H1 (cell line): ENCODE results near the gene KLC4. TPM values are rescaled to one million over a fixed set of nuclear protein-coding genes. Genes with fewer than 3 reads are reported as not detected.

Experiments
- CTCF ChIA-PET: fragments of 300-600 bp; sonication (Branson Sonifier 250); formaldehyde crosslinking; loops from one replicate; lab custom pipeline; 2021; ENCODE audit not compliant: partially characterized antibody; lab: Charles Lee
- POLR2A ChIA-PET: fragments of 300-600 bp; sonication (Branson Sonifier 250); formaldehyde crosslinking; loops from one replicate; lab custom pipeline; 2021; ENCODE audit warnings: inconsistent platforms; ENCODE audit not compliant: partially characterized antibody; lab: Charles Lee
- DNase-seq, 2 experiments: peaks; one replicate each; pipeline versions ENCODE4 v3.0.0 to v3.0.0-alpha.2; 2010 to 2022; ENCODE audit warnings: low spot score in 2 of 2, low read depth in 1 of 2, mixed read lengths in 1 of 2
- FAIRE-seq: peaks from 2 replicates; lab custom pipeline; 2011; peaks lifted over from hg19 to GRCh38; lab: Jason Lieb, UNC
- H2AFZ ChIP-seq: 2 replicates; pipeline ENCODE4 v1.8.1; 2012; ENCODE audit warnings: low read length, inconsistent platforms
- H2AK5ac ChIP-seq: 2 replicates; pipeline ENCODE4 v1.6.1; 2013; ENCODE audit warnings: low read depth, low read length
- H2BK120ac ChIP-seq: replicated peaks from 2 replicates; pipeline ENCODE3; 2013; ENCODE audit warnings: low read depth, low read length, inconsistent platforms
- H2BK12ac ChIP-seq: 2 replicates; pipeline ENCODE4 v1.6.1; 2013; ENCODE audit warnings: low read depth, low read length
- H2BK15ac ChIP-seq: 2 replicates; pipeline ENCODE4 v1.6.1; 2013; ENCODE audit warnings: low read length
- H2BK20ac ChIP-seq: 2 replicates; pipeline ENCODE4 v1.6.1; 2013; ENCODE audit warnings: low read length
- H2BK5ac ChIP-seq: 2 replicates; pipeline ENCODE4 v1.6.1; 2013; ENCODE audit warnings: low read depth, low read length
- H3K14ac ChIP-seq: 2 replicates; pipeline ENCODE4 v1.6.1; 2013; ENCODE audit warnings: inconsistent platforms; ENCODE audit not compliant: insufficient read length
- H3K18ac ChIP-seq: 2 replicates; pipeline ENCODE4 v1.6.1; 2013; ENCODE audit warnings: low read length; ENCODE audit errors: extremely low read depth
- H3K23ac ChIP-seq: 2 replicates; pipeline ENCODE4 v1.6.1; 2013; ENCODE audit warnings: inconsistent platforms; ENCODE audit not compliant: insufficient read length
- H3K23me2 ChIP-seq: 2 replicates; pipeline ENCODE4 v1.6.1; 2013; ENCODE audit warnings: low read depth, low read length
- H3K27ac ChIP-seq: 2 replicates; pipeline ENCODE4 v1.6.1; 2011; ENCODE audit warnings: low read depth, low read length, inconsistent platforms
- H3K27me3 ChIP-seq, 4 experiments: replicated peaks in 1 of 4; 1 replicate in 1 of 4; 2 replicates in 3 of 4; pipeline versions ENCODE4 v1.6.1 to v1.8.1; 2011 to 2013; ENCODE audit warnings: low read length in 3 of 4, mild to moderate bottlenecking in 3 of 4, inconsistent platforms in 2 of 4, mixed read lengths in 2 of 4, moderate library complexity in 1 of 4; ENCODE audit not compliant: control insufficient read depth in 3 of 4, insufficient read depth in 3 of 4; ENCODE audit errors: extremely low read depth in 1 of 4
- H3K36me3 ChIP-seq, 4 experiments: 2 replicates each; pipeline versions ENCODE4 v1.6.1 to v1.8.1; 2011 to 2013; ENCODE audit warnings: mild to moderate bottlenecking in 4 of 4, low read length in 3 of 4, moderate library complexity in 2 of 4, control low read depth in 1 of 4, inconsistent platforms in 1 of 4; ENCODE audit not compliant: insufficient read depth in 4 of 4, control insufficient read depth in 2 of 4
- H3K4ac ChIP-seq: replicated peaks from 2 replicates; pipeline ENCODE3; 2013; ENCODE audit warnings: low read length, low read depth, mixed read lengths, inconsistent platforms; ENCODE audit not compliant: insufficient read length
- H3K4me1 ChIP-seq, 4 experiments: replicated peaks in 1 of 4; 1 replicate in 1 of 4; 2 replicates in 3 of 4; pipeline versions ENCODE4 v1.6.1 to v1.8.1; 2011 to 2013; ENCODE audit warnings: low read length in 3 of 4, inconsistent platforms in 2 of 4, mixed read lengths in 1 of 4; ENCODE audit not compliant: insufficient read depth in 4 of 4, control insufficient read depth in 3 of 4
- H3K4me2 ChIP-seq, 2 experiments: 2 replicates each; pipeline versions ENCODE4 v1.6.1 to v1.8.1; 2011 to 2013; ENCODE audit warnings: low read depth in 2 of 2, low read length in 2 of 2, control low read depth in 1 of 2, inconsistent platforms in 1 of 2, mild to moderate bottlenecking in 1 of 2; ENCODE audit not compliant: insufficient read depth in 1 of 2
- H3K4me3 ChIP-seq, 4 experiments: fragments of 200-600, 300-600 bp in 1 of 4; sonication (generic), shearing (Covaris generic), sonication (Bioruptor Twin) in 1 of 4; 2 replicates each; pipeline versions ENCODE4 v1.5.1 to v1.8.1; 2011 to 2016; ENCODE audit warnings: low read length in 4 of 4, low read depth in 3 of 4, control low read depth in 2 of 4, inconsistent platforms in 2 of 4, mild to moderate bottlenecking in 2 of 4, mixed read lengths in 1 of 4, moderate library complexity in 1 of 4; ENCODE audit not compliant: insufficient read depth in 2 of 4; ENCODE audit errors: extremely low read depth in 1 of 4
- H3K56ac ChIP-seq: replicated peaks from 2 replicates; pipeline ENCODE3; 2013; ENCODE audit warnings: low read depth, mild to moderate bottlenecking, mixed read lengths, low read length, inconsistent platforms; ENCODE audit not compliant: insufficient read length
- H3K79me1 ChIP-seq: 2 replicates; pipeline ENCODE4 v1.6.1; 2013; ENCODE audit warnings: low read depth, low read length, control low read depth
- H3K79me2 ChIP-seq, 2 experiments: 2 replicates each; pipeline versions ENCODE4 v1.6.1 to v1.8.1; 2012 to 2013; ENCODE audit warnings: low read length in 2 of 2, mild to moderate bottlenecking in 2 of 2, inconsistent platforms in 1 of 2; ENCODE audit not compliant: insufficient read depth in 2 of 2, control insufficient read depth in 1 of 2
- H3K9ac ChIP-seq, 4 experiments: replicated peaks in 1 of 4; 1 replicate in 1 of 4; 2 replicates in 3 of 4; pipeline versions ENCODE4 v1.6.1 to v1.8.1; 2011 to 2013; ENCODE audit warnings: low read depth in 3 of 4, low read length in 3 of 4, control low read depth in 2 of 4, mild to moderate bottlenecking in 2 of 4, moderate library complexity in 2 of 4, inconsistent platforms in 1 of 4; ENCODE audit errors: extremely low read depth in 1 of 4
- H3K9me3 ChIP-seq, 2 experiments: 2 replicates each; pipeline versions ENCODE4 v1.6.1 to v1.8.1; 2012 to 2013; ENCODE audit warnings: mild to moderate bottlenecking in 2 of 2, moderate library complexity in 2 of 2, control low read depth in 1 of 2, inconsistent platforms in 1 of 2, low read depth in 1 of 2, low read length in 1 of 2, mixed read lengths in 1 of 2; ENCODE audit not compliant: insufficient read depth in 2 of 2
- H4K20me1 ChIP-seq, 2 experiments: replicated peaks in 1 of 2; 2 replicates each; pipeline versions ENCODE3 to v1.8.1; 2011 to 2013; ENCODE audit warnings: inconsistent platforms in 2 of 2, low read length in 2 of 2, mild to moderate bottlenecking in 1 of 2; ENCODE audit not compliant: insufficient read depth in 2 of 2, control insufficient read depth in 1 of 2
- H4K5ac ChIP-seq: 2 replicates; pipeline ENCODE4 v1.6.1; 2013; ENCODE audit warnings: low read length, low read depth, mixed read lengths, inconsistent platforms; ENCODE audit not compliant: insufficient read length
- H4K8ac ChIP-seq: 2 replicates; pipeline ENCODE4 v1.8.0; 2013; ENCODE audit warnings: mild to moderate bottlenecking, moderate library complexity, low read length, inconsistent platforms; ENCODE audit not compliant: insufficient read depth; ENCODE audit errors: extremely low read depth
- H4K91ac ChIP-seq: replicated peaks from 2 replicates; pipeline ENCODE3; 2013; ENCODE audit warnings: low read length, mixed read lengths, inconsistent platforms; ENCODE audit not compliant: insufficient read length
- BCL11A ChIP-seq, 2 experiments: IDR thresholded peaks; one replicate each; pipeline ENCODE4 v1.6.1; 2011; ENCODE audit warnings: low read depth in 2 of 2, low read length in 2 of 2, mild to moderate bottlenecking in 2 of 2
- BRCA1 ChIP-seq: IDR thresholded peaks from 2 replicates; pipeline ENCODE4 v1.6.1; 2012; ENCODE audit warnings: low read depth, low read length, improper control_type of control experiment
- CHD2 ChIP-seq: IDR thresholded peaks from 2 replicates; pipeline ENCODE4 v1.6.1; 2012; ENCODE audit warnings: low read length, improper control_type of control experiment
- EP300 ChIP-seq, 2 experiments: IDR thresholded peaks; 1 replicate in 1 of 2; 2 replicates in 1 of 2; pipeline ENCODE4 v1.6.1; 2011 to 2012; ENCODE audit warnings: low read depth in 2 of 2, low read length in 2 of 2, mild to moderate bottlenecking in 2 of 2, borderline replicate concordance in 1 of 2, inconsistent platforms in 1 of 2, moderate library complexity in 1 of 2
- GABPA ChIP-seq: IDR thresholded peaks from 2 replicates; pipeline ENCODE4 v1.6.1; 2011; ENCODE audit warnings: mild to moderate bottlenecking, low read length, moderate library complexity, borderline replicate concordance; ENCODE audit not compliant: insufficient read depth
- HDAC2 ChIP-seq, 2 experiments: fragments of 300-600 bp in 1 of 2; sonication (generic) in 1 of 2; IDR thresholded peaks; 2 replicates each; pipeline ENCODE4 v1.6.1; 2011 to 2012; ENCODE audit warnings: low read depth in 2 of 2, low read length in 2 of 2, mild to moderate bottlenecking in 2 of 2, moderate library complexity in 2 of 2, borderline replicate concordance in 1 of 2, inconsistent platforms in 1 of 2
- POU5F1 ChIP-seq: IDR thresholded peaks from 2 replicates; pipeline ENCODE4 v1.6.1; 2011; ENCODE audit warnings: low read depth, mild to moderate bottlenecking, low read length, moderate library complexity
- RBBP5 ChIP-seq: IDR thresholded peaks from 2 replicates; pipeline ENCODE4 v1.7.1; 2012; ENCODE audit warnings: low read depth, mild to moderate bottlenecking, inconsistent platforms, low read length, moderate library complexity, borderline replicate concordance
- SIN3A ChIP-seq, 2 experiments: IDR thresholded peaks in 1 of 2; conservative IDR thresholded peaks in 1 of 2; 2 replicates each; pipeline ENCODE4 v1.6.1; 2011 to 2012; ENCODE audit warnings: low read length in 2 of 2, improper control_type of control experiment in 1 of 2, low read depth in 1 of 2, mild to moderate bottlenecking in 1 of 2
- SIX5 ChIP-seq: IDR thresholded peaks from 2 replicates; pipeline ENCODE4 v1.6.1; 2011; ENCODE audit warnings: mild to moderate bottlenecking, low read depth, low read length
- SP2 ChIP-seq: IDR thresholded peaks from 2 replicates; pipeline ENCODE4 v1.6.1; 2012; ENCODE audit warnings: mild to moderate bottlenecking, low read length, inconsistent platforms
- WGBS, 2 experiments: shearing (Covaris generic) in 1 of 2; methylation state at CpG; one replicate each; pipeline versions ENCODE4 v1.1.6 to v1.1.7; 2013 to 2015; ENCODE audit warnings: low lambda C conversion rate in 2 of 2, mixed read lengths in 2 of 2, inconsistent platforms in 1 of 2, low coverage in 1 of 2, missing lambda C conversion rate in 1 of 2; ENCODE audit not compliant: insufficient replicate concordance in 2 of 2, insufficient coverage in 1 of 2, insufficient read length in 1 of 2; ENCODE audit errors: extremely low coverage in 1 of 2, missing lambda C conversion rate in 1 of 2; 5-methylcytosine and 5-hydroxymethylcytosine counted together
- polyA plus RNA-seq, 7 experiments: library from polyadenylated mRNA; depleted of rRNA in 3 of 7; stranded (reverse) in 5 of 7; unstranded in 2 of 7; fragments of >200 nt in 5 of 7; fragments of 200-250 nt in 2 of 7; gene quantifications; 1 replicate in 5 of 7; 2 replicates in 1 of 7; 4 replicates in 1 of 7; pipeline versions ENCODE4 v1.2.1 to v1.2.3, GENCODE V29; 2011 to 2013; ENCODE audit warnings: missing spikeins in 2 of 7, mixed read lengths in 2 of 7
- total RNA-seq: library from RNA; stranded (reverse); fragmentation: NEBNext Ultra II Directional; extraction: Animal tissue kit (Norgen Biotek cat#: 25700); gene quantifications from 2 replicates; pipeline ENCODE4 v1.2.1, GENCODE V29; 2021

Gene KLC4
- total and polyA plus RNA-seq, 2 of the 8 experiments (the other 6 are each of a cell fraction or from before 2014, with no cell fraction given) = 15.7 to 28.5 TPM

- H2BK120ac ChIP-seq = no peak overlapping the region
- no peak overlapping the region for H2AFZ ChIP-seq
- CTCF ChIA-PET = interaction anchor here (1.2 to 1.3 kb wide), 2 partner anchors 20 to 21 kb away, joined by 3 to 5 read pairs; no protein-coding TSS in a partner anchor
- H3K79me2 ChIP-seq = peaks cover 3 to 47% of the 10 kb centered on the region in 2 experiments; a peak in 2 of 4 replicates
- peaks cover 0 to 12% (median 6%) of the 10 kb centered on the region in 4 experiments; a peak in 6 of 7 replicates for H3K4me1 ChIP-seq
- peaks cover 11 to 31% (median 20%) of the 10 kb centered on the region in 4 experiments; a peak in 6 of 8 replicates for H3K36me3 ChIP-seq
- no peaks in the 10 kb centered on the region for H3K9me3 ChIP-seq
- H4K20me1 ChIP-seq = peaks cover 0 to 2% of the 10 kb centered on the region in 2 experiments
- H3K27ac ChIP-seq = no peak overlapping the region
- no peak overlapping the region for H2BK12ac ChIP-seq
- H3K79me1 ChIP-seq = peaks cover 8% of the 10 kb centered on the region
- H3K4me3 ChIP-seq = no peak overlapping the region
- no peak overlapping the region for H3K4me2 ChIP-seq
- H3K4ac ChIP-seq = no peak overlapping the region
- no peaks in the 10 kb centered on the region for H3K27me3 ChIP-seq
- no peak for FAIRE-seq
- H3K9ac ChIP-seq = no peak overlapping the region; a peak in 1 of 7 replicates
- no peak for DNase-seq
- no peak overlapping the region for H4K5ac ChIP-seq
- TF ChIP-seq SIX5 = no peak
- no peak for TF ChIP-seq CHD2
- no peak for TF ChIP-seq SIN3A (conservative IDR thresholded peaks at IDR 0.05 in 1 of 2, IDR thresholded peaks at IDR 0.05 in 1 of 2; ENCODE audit: low read depth in 1 of 2, low read length in 2 of 2)
- TF ChIP-seq SP2 = no peak
- no peak for TF ChIP-seq GABPA
- TF ChIP-seq HDAC2 (IDR thresholded peaks at IDR 0.05; ENCODE audit: borderline replicate concordance in 1 of 2, low read depth in 2 of 2, low read length in 2 of 2) = no peak
- no peak for TF ChIP-seq BCL11A (IDR thresholded peaks at IDR 0.05; ENCODE audit: low read depth in 2 of 2, low read length in 2 of 2)
- TF ChIP-seq RBBP5 = no peak
- TF ChIP-seq POU5F1 = no peak
- TF ChIP-seq EP300 (IDR thresholded peaks at IDR 0.05; ENCODE audit: borderline replicate concordance in 1 of 2, low read depth in 2 of 2, low read length in 2 of 2) = no peak
- no peak for TF ChIP-seq BRCA1
- POLR2A ChIA-PET = interaction anchor here (0.8 to 27.9 kb wide), 8 partner anchors 11 to 122 kb away, joined by 3 to 584 read pairs (median 4); partner anchors contain the start of genes CNPY3, CUL7, GNMT and KLC4
- H4K8ac ChIP-seq = peak overlapping the region; percentile 72
- H4K91ac ChIP-seq = no peak overlapping the region
- no peak overlapping the region for H3K56ac ChIP-seq
- peaks cover 12% of the 10 kb centered on the region for H3K23me2 ChIP-seq
- no peak overlapping the region for H3K23ac ChIP-seq
- 97% methylated on average over 12 of the region's 12 CpGs; no CpG with 5 or more reads in 1 of the 2 experiments for WGBS, 2 experiments
- no peak overlapping the region for H2AK5ac ChIP-seq
- no peak overlapping the region for H2BK15ac ChIP-seq
- no peak overlapping the region for H3K14ac ChIP-seq
- H3K18ac ChIP-seq = no peak overlapping the region
- H2BK20ac ChIP-seq = no peak overlapping the region
- H2BK5ac ChIP-seq = no peak overlapping the region
Observed at GRCh38 chr6:43016943-43017334, 42.5 kb upstream of the KLC4 start.
